Adrenal gland (tissue), 12 donors: ENCODE results near the gene PTGIS. TPM values are rescaled to one million over a fixed set of nuclear protein-coding genes. Genes with fewer than 3 reads are reported as not detected.

Source experiments
- DNase-seq, 7 donors: peaks; one replicate each; pipeline ENCODE4 v3.0.0-alpha.2; 2019 to 2020
- H3K27ac ChIP-seq, 5 donors: fragments of 200-600 bp; sonication (generic) in 4 of 5; 1 replicate in 3 of 5; 2 replicates in 2 of 5; pipeline versions ENCODE4 v1.5.1 to v1.8.0; 2016 to 2020; ENCODE audit warnings: mild to moderate bottlenecking in 1 of 5
- H3K27me3 ChIP-seq: fragments of 200-600 bp; 2 replicates; pipeline ENCODE4 v1.8.0; 2021
- H3K36me3 ChIP-seq, 2 donors: fragments of 200-600 bp; replicated peaks in 1 of 2; 1 replicate in 1 of 2; 2 replicates in 1 of 2; pipeline versions ENCODE4 v1.5.1 to v1.8.0; 2018 to 2022
- H3K4me1 ChIP-seq, 2 donors: fragments of 200-600 bp; replicated peaks in 1 of 2; 1 replicate in 1 of 2; 2 replicates in 1 of 2; pipeline versions ENCODE4 v1.5.1 to v1.8.0; 2018 to 2021
- H3K4me3 ChIP-seq, 4 donors: fragments of 200-600 bp; sonication (generic) in 3 of 4; one replicate each; pipeline ENCODE4 v1.5.1; 2016 to 2018
- H3K9me3 ChIP-seq, 3 donors: fragments of 200-600 bp; sonication (generic) in 1 of 3; replicated peaks in 1 of 3; 1 replicate in 2 of 3; 2 replicates in 1 of 3; pipeline versions ENCODE4 v1.5.1 to v1.8.0; 2016 to 2021
- POLR2A ChIP-seq, 2 donors: fragments of 450-650 bp; IDR thresholded peaks; one replicate each; pipeline ENCODE4 v1.6.1; 2017; ENCODE audit warnings: antibody characterized with exemption in 2 of 2, mild to moderate bottlenecking in 2 of 2, moderate library complexity in 1 of 2
- WGBS, 4 donors: extraction: QIAGEN DNeasy Blood & Tissue Kit in 2 of 4; methylation state at CpG; one replicate each; pipeline versions ENCODE4 v1.1.5 to v1.1.7; 2013 to 2017; 5-methylcytosine and 5-hydroxymethylcytosine counted together
- intact Hi-C, 2 donors: fragments of 100-400 bp; cut with DNase I; formaldehyde crosslinking; loops; one replicate each; pipeline versions ENCODE4 v1.14.1 to v1.15.0; 2022 to 2023
- polyA plus RNA-seq, 3 donors: library from polyadenylated mRNA; stranded (reverse); fragments of 200-250 nt in 2 of 3; fragments of 350-450 nt in 1 of 3; fragmentation: Illumina TruSeq in 1 of 3; extraction: RNeasy Lipid Tissue Mini Kit (QIAGEN cat#74804) in 1 of 3; gene quantifications; one replicate each; pipeline ENCODE4 v1.2.3, GENCODE V29; 2013 to 2014
- total RNA-seq, 9 donors: library from RNA; depleted of rRNA in 4 of 9; stranded (reverse); fragments of >200 nt in 4 of 9; fragments of 120-200 nt in 1 of 9; fragmentation: NEBNext Ultra II Directional in 1 of 9; extraction: Animal tissue kit (Norgen Biotek cat#: 25700) in 1 of 9; gene quantifications; one replicate each; pipeline versions ENCODE4 v1.1.0 to v1.2.4, GENCODE V29; 2013 to 2023
- TF ChIP-seq, protein P1 (sequence below), 6 experiments: fragments of 450-650 bp in 4 of 6; fragments of 200-600 bp in 2 of 6; sonication (generic) in 1 of 6; IDR thresholded peaks; 1 replicate in 5 of 6; 2 replicates in 1 of 6; pipeline versions ENCODE4 v1.5.1 to v1.8.0; 2016 to 2021; ENCODE audit warnings: antibody characterized with exemption in 6 of 6, mild to moderate bottlenecking in 2 of 6, moderate library complexity in 1 of 6
- donor health status: healthy with polysubstance abuse.
- donor health status: Bipolar disorder and iron deficiency.
- donor health status: DM: yes; HTN: yes; CAD: no.
- donor health status: DM: no; HTN: no; CAD: no.
- donor health status: DM: no; HTN: no; CAD: no.
- donor health status: DM: yes; HTN: yes; CAD: no.

Gene PTGIS
- total and polyA plus RNA-seq, 12 donors, result 3.5 to 34.2 (median 8.0) TPM

DNA sequence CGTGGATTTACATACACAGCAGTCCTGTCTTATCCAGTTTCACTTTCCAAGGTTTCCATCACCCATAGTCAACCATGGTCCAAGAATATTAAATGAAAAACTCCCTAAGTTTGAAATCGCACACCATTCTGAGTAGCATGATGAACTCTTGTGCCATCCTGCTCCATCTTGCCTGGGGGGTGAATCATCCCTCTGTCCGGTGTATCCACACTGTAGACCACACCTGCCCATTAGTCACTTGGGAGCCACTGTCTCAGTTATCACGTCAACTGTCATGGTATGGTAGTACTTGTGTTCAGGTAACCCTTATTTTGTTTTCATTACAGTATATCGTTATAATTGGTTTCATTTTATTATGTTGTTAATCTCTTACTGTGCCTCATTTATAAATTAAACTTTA is 38.5 kb downstream of the PTGIS start:
- Histone ChIP-seq H3K27ac (no peak overlapping the region), H3K27me3 (no peaks in the 10 kb centered on the region), H3K4me3 (no peak overlapping the region), H3K9me3 (no peaks in the 10 kb centered on the region), H3K4me1 (no peaks in the 10 kb centered on the region), H3K36me3 (no peaks in the 10 kb centered on the region)
- TF ChIP-seq, protein P1, sequence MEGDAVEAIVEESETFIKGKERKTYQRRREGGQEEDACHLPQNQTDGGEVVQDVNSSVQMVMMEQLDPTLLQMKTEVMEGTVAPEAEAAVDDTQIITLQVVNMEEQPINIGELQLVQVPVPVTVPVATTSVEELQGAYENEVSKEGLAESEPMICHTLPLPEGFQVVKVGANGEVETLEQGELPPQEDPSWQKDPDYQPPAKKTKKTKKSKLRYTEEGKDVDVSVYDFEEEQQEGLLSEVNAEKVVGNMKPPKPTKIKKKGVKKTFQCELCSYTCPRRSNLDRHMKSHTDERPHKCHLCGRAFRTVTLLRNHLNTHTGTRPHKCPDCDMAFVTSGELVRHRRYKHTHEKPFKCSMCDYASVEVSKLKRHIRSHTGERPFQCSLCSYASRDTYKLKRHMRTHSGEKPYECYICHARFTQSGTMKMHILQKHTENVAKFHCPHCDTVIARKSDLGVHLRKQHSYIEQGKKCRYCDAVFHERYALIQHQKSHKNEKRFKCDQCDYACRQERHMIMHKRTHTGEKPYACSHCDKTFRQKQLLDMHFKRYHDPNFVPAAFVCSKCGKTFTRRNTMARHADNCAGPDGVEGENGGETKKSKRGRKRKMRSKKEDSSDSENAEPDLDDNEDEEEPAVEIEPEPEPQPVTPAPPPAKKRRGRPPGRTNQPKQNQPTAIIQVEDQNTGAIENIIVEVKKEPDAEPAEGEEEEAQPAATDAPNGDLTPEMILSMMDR (IDR thresholded peaks at IDR 0.05), result no peak
- no peak for TF ChIP-seq POLR2A (IDR thresholded peaks at IDR 0.05)
- 66 to 80% (median 75%) methylated on average over 5 of the region's 5 CpGs for WGBS, 4 donors
- DNase-seq, result no peak
- intact Hi-C loops, result no loop called here

DNA sequence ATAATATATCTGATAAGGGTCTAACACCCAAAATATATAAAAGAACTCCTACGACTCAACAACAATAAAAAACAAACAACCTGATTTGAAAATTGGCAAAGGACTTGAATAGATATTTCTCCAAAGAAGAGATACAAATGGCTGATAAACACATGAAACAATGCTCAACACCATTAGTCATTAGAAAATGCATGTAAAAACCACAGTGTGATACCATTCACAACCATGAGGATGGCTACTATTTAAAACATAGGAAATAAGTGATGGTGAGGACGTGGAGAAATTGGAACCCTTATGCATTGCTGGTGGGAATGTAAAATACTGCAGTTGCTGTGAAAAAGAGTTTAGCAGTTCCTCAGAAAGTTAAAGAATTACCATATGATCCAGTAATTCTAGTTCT is 41.4 kb downstream of the PTGIS start:
- no peaks in the 10 kb centered on the region for H3K27me3 ChIP-seq
- no peaks in the 10 kb centered on the region for H3K36me3 ChIP-seq
- no peaks in the 10 kb centered on the region for H3K4me1 ChIP-seq
- no peak overlapping the region for H3K4me3 ChIP-seq
- no peaks in the 10 kb centered on the region for H3K9me3 ChIP-seq
- DNase-seq, result no peak
- no peak overlapping the region for H3K27ac ChIP-seq
- 70 to 89% (median 82%) methylated on average over 2 of the region's 2 CpGs for WGBS, 4 donors
- intact Hi-C loops, result no loop called here
- TF ChIP-seq POLR2A (IDR thresholded peaks at IDR 0.05), result no peak
- TF ChIP-seq, protein P1 (IDR thresholded peaks at IDR 0.05), result no peak

GRCh38 chr20:49526056-49526455 is 41.9 kb downstream of the PTGIS start:
- Histone ChIP-seq H3K27ac (no peak overlapping the region), H3K4me1 (no peaks in the 10 kb centered on the region), H3K4me3 (no peak overlapping the region), H3K9me3 (no peaks in the 10 kb centered on the region), H3K36me3 (no peaks in the 10 kb centered on the region), H3K27me3 (no peaks in the 10 kb centered on the region)
- 91 to 94% (median 92%) methylated on average over 6 of the region's 6 CpGs for WGBS, 4 donors
- TF ChIP-seq, protein P1 (IDR thresholded peaks at IDR 0.05), result no peak
- TF ChIP-seq POLR2A (IDR thresholded peaks at IDR 0.05), result no peak
- intact Hi-C loops, result no loop called here
- DNase-seq, result no peak

- no peaks in the 10 kb centered on the region for H3K36me3 ChIP-seq
- WGBS, 4 donors, result 84 to 97% (median 92%) methylated on average over 8 of the region's 8 CpGs
Measured at GRCh38 chr20:49523767-49524360, 44.1 kb downstream of the PTGIS start.

More at GRCh38 chr20:49523767-49524360, 44.1 kb downstream of the PTGIS start:
- Histone ChIP-seq H3K27ac (no peak overlapping the region), H3K4me3 (no peak overlapping the region), H3K27me3 (no peaks in the 10 kb centered on the region), H3K9me3 (no peaks in the 10 kb centered on the region), H3K4me1 (no peaks in the 10 kb centered on the region)
- DNase-seq, result no peak
- intact Hi-C loops, result no loop called here
- no peak for TF ChIP-seq POLR2A (IDR thresholded peaks at IDR 0.05)
- TF ChIP-seq, protein P1 (IDR thresholded peaks at IDR 0.05), result no peak
